Measurements from ENCODE around the gene TNKS1BP1.
A peak's percentile ranks its signal among the peaks of the same experiment; 100 is the strongest.
"Not testable (repeated sequence)": the region's sequence is repeated elsewhere in the genome, so short reads cannot be mapped to it uniquely, and the experiment has no call there.

The TNKS1BP1 gene

DNA sequence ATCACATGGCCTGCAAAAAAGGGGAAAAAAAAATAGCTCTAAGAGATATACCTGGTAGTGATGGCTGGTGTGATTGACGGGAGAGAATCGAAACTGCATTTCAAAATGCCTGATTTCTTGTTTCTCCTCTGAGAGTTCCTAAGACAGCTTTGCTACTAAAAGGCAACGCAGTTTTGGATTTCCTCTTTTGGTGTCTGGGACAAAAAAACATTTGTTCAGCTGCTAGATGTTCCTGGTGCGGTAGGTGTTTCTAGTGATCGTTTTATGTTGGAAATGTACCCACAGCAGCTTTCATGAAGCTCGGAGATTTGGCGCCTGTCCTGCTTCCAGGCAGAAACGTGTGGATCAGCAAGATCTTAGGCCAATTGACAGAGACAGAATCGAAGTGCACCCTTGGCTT is 31.5 kb upstream of the TNKS1BP1 start:
- DNase-seq (ENCODE audit: low read depth in 2 of 2, low spot score in 1 of 2), result no peak

DNA sequence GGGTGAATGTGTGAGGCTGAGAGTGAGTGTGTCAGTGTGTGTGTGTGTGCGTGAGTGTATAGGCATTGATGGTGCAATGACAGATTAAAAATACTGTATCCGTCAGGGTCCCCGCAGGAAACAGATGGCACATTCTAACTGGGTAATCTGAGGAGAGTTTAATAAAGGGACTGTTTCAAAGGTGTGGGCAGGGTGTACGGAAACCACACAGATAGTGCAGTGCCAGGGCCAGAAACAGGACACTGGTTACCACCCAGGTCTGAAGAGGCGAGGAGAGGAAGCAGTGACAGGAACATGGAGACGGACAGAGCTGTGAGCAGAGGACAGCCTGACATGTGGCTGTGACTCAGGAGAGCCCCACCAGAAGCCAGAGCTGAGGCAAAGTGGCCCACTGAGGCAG is 29.9 kb upstream of the TNKS1BP1 start:
- no peak for DNase-seq (ENCODE audit: low read depth in 2 of 2, low spot score in 1 of 2)

DNA sequence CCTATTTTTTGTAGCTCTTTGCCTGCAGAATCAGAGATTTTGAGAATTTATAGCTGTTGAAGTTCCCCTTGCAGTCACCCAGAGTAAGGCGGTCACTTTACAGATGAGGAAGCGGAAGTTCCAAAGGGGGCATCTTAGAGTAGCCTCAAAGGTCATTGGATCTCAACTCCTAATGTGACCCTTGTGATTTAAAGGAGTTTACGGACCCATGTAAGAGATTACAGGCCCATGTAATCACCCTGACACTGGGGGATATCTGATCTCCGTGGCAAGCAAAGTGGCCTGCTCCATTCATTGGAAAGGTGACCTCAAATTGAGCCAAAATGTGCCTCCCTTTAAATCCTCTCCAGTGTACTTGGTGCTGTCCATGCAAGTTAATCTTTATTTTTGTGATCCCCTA is 29.1 kb upstream of the TNKS1BP1 start:
- DNase-seq (ENCODE audit: low read depth in 2 of 2, low spot score in 1 of 2), result no peak

DNA sequence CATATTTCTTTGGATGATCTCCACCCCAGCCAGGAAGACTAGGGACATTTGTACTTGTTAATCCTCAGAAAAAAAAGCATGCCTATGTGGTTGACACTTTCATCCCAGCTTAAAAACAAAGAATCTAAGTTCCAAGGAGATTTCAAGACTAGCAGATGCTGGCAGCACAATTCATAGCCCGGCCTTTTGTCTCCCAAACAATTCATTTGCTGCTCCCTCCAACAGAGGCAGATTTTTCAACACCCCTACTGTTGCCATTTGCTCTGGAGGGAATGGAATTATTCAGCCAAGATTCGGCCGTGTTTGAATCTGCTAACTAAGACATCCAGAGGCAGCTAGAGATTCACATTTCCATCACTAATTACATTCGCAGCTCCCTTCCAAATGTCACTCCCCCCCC is 28.7 kb upstream of the TNKS1BP1 start:
- no peak for DNase-seq (ENCODE audit: low read depth in 2 of 2, low spot score in 1 of 2)

DNA sequence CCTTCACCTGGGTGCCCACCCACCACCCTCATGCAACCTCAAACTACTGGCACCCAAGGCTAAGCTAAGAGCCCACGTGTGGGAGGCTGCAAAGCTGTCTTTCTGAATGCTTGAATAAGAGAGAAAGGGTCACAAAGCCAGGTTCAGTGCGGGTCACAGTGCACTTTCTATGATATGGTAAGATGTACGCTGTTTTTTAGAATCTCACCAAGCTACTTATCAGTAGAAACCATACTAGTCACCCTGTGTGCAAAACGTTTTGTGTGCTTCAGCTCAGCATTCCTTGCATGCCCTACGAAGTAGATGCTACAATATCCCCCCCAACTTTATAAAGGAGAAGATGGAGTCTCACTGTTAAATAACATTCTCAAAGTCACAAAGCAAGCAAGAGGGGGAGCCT is 28.3 kb upstream of the TNKS1BP1 start:
- no peak for DNase-seq (ENCODE audit: low read depth in 2 of 2, low spot score in 1 of 2)

DNA sequence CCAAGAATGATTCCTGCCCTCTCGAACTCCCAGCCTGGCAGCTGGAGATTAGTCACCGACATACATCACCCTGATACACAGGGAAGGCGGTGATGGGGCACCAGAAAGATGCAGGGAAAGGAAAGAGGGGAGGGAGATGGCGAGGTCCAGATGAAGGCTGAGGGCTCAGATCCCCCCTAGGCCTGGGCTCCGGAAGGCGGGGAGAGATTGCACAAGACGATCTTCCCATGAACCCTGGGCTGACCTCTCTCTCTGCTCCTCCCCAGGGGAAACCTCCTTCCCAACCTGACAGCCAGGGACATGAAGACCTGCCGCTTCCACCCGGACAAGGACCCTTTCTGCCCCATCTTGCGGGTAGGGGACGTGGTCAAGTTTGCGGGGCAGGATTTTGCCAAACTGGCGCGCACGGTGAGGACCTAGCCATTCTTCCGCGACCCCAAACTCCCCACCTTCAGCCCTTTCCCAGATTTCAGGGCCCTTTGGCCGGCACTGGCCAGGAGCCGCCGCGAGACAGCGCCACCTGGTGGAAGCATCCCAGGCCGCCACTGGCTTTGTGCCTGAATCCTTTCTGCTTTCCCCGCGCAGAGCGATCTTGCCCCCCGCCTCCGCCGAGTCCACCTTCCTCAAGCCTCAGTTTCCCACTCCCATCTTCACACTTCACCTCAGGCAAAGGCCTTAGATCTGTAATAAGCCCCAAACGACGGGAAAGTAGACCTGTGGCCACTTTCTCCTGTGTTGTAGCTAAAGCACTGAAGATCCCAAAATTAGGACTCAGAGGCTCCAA is 24.9 kb upstream of the TNKS1BP1 start:
- DNase-seq (ENCODE audit: low read depth in 2 of 2, low spot score in 1 of 2), result peak; percentile 17 to 49

DNA sequence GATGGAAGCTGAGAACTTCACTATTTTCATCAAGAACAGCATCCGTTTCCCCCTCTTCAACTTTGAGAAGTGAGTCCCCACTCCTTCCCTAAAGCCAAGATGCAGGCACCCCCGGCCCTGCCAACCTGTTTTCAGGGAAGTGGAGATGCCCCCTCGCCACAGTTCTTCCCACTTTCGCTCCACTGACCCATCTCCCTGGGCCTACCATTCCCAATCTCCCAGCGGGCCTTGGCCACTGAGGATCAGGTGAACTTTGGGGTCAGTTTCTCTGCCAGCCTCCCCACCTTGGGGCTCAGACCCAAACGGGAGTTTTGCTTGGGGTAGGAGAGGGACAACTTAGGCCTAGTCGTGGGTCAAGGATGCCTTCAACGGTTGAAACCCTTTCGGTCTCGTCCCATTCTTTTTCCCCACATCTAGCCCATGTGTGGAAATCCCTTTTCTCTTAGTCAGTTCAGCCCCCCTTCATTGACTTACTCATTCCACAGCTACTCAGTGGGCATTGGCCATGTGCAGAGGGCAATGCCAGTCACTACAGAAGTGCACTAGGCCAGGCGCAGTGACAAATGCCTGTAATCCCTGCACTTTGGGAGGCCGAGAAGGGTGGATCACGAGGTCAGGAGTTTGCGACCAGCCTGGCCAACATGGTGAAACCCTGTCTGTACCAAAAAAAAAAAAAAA is 24.0 kb upstream of the TNKS1BP1 start:
- no peak for DNase-seq (ENCODE audit: low read depth in 2 of 2, low spot score in 1 of 2)

DNA sequence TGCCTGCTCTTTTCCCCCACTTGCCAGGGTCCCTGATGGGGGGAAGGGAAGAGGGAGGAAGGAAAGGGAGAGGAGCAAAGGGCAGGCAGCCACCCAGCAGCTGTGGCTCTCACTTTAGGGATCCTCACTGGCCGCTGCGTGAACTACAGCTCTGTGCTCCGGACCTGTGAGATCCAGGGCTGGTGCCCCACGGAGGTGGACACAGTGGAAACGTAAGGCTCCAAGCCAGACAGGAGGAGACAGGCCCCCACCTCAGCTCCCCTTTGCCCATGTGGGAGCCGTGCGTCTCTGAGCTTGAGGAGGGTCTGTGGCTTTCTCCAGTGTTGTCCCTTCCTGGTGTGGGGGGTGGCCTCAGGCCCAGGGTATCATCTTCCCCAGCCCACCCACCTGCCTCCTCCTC is 23.3 kb upstream of the TNKS1BP1 start:
- DNase-seq (ENCODE audit: low read depth in 2 of 2, low spot score in 1 of 2), result no peak

DNA sequence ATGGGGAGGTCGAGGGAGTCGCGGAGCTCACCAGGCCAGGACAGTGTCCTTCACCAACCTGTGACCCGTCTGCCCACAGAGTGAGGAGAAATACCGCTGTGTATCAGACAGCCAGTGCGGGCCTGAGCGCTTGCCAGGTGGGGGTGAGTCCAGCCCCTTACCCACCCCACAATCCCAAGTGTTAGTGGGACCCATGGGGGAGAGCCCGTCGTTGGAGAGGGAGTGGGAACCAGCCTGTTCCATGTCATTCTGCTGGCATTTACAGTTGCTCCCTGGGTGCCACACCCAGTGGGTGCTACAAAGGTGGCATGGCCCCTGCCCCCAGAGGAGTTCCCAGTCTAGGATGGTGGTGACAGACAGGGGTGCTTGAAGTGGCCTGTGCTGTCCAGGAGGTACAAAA is 22.6 kb upstream of the TNKS1BP1 start:
- no peak for DNase-seq (ENCODE audit: low read depth in 2 of 2, low spot score in 1 of 2)

DNA sequence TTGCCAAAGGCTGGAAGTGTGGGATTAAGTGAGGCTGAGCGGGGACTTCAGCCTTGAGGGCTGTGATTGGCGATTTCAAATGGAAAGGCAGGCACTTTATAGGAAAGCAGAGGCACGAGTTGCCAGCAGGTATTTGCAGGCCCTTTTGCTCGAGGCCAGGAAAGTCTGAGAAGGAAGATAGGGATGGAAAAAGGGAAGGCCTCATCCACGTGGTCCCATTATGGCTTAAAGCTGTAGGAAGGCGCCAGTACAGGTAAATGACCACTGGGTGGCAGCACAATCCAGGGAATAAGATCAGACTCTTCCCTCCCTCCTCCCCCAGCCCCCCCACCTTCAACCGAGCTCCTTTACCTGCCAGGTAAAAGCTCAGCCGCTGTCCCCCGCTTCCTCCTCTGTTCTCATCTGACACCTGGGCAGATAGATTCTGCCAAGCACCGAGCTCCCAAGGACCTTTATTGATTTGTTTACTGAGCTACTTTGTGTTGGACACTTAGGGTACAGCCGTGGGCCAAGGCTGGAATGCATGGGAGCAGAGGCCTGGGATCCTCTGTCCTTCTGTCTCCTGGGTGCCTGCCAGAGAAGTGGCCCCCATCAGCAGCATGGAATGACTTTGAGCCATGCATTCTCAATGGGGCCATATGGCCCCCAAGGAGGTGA is 20.9 kb upstream of the TNKS1BP1 start:
- DNase-seq (ENCODE audit: low read depth in 2 of 2, low spot score in 1 of 2), result peak; percentile 42 to 64

DNA sequence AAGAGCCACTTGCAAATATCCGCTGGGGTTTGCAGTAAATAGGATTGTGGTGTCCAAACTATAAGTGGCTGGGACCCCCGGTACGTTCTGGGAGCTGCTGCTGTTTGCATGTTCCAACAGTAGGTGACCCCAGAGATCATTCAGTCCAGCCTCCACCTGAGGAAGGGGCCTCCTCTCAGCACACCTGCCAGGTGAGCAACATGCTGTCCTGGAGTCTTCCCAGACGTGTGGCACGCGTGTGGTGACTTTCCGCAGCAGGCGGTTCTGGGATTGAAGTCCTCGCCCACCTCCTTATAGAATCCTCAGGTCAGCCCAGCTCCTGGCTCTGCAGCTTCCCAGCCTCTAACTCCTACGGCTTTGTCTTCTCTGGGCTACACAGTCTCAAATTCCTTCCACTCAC is 20.1 kb upstream of the TNKS1BP1 start:
- no peak for DNase-seq (ENCODE audit: low read depth in 2 of 2, low spot score in 1 of 2)

DNA sequence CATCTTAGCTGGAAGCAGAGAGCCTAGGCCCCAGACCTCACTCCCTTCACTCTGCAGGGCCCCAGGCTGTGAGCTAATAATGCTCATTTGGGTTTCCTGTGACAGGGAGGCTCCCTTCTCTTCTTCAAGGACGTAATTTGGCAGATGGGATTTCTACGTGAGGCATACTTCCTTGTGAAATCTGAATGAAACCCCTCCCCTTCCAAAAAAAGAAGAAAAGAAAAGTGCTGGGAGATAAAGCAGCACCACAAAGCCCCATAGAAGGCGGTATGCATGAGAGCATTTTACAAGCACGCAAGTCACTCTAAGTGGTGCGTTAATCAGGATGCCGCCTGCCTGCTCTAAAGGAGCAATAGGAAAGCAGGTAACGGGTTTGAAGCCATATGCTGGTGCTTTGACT is 19.1 kb upstream of the TNKS1BP1 start:
- no peak for DNase-seq (ENCODE audit: low read depth in 2 of 2, low spot score in 1 of 2)

DNA sequence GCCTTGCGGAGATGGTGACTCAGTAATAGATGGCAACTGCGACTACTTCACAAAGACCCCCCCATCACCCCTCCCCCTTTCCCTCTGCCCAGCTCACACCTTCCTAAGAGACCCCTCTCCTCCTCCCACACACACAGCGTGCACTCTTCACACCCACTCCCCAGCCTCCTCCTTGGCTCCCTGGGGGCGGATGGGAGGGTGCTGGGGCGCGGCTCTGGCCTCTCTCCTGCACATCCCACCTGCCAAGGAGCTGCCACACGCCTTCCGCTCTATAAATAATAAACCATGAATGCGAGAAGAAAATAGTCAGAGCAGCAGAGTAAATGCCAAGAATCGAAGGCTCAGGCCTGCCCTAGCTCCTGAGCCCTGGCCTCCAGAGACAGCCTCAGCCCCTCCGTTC is 17.9 kb upstream of the TNKS1BP1 start:
- DNase-seq (ENCODE audit: low read depth in 2 of 2, low spot score in 1 of 2), result no peak

DNA sequence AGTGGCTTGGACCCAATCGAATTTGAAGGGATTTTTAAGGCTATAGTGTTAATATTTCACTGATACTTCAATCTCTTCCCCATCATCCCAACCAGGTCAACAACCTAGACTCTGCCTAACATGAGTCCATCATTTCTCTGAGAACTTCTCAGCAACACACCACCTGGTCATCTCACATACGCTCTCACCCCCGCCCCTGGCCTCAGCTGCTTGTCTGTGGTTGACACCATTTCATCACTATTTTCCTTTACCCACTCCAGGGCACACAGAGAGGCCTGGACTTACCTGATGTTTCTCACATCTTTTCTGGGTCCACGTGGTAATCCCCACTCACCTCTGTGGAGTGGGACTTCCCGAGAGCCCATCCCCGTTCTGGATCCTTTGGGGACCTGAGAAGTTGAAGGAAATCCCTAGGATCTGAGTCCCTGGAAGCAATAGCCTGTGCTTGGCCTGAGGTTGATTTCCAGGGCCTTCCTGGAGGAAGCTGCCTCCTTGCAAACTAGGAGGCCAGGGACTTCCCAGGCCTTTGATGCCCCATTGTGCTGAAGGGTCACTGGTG is 16.6 kb upstream of the TNKS1BP1 start:
- no peak for DNase-seq (ENCODE audit: low read depth in 2 of 2, low spot score in 1 of 2)

DNA sequence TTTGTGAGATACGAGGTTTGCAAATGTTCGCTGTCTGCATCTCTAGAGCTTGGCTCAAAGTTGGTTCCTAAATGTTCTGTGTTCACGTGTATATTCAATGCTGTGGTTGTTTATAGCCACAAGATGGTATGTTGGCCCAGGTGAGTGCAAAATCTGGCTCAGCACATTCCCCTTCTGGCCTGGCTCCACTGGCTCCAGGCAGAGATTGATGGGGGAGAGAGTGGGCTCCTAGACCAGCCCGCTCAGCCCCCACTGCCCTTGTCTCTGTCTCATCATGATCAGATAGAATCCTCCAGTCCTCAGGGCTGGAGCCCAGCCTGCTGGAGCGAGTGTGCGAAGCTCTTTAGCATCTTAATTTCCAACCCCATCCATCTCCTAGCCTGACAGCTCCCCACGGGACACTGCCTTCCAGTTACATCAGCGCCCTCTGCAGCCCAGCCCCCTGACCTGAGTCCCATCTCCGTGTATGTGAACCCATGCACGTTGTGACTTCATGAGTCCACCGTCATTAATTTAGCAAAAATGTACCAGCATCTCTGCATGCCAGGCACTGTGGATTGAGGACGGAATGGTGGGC is 15.4 kb upstream of the TNKS1BP1 start:
- DNase-seq (ENCODE audit: low read depth in 2 of 2, low spot score in 1 of 2), result no peak

DNA sequence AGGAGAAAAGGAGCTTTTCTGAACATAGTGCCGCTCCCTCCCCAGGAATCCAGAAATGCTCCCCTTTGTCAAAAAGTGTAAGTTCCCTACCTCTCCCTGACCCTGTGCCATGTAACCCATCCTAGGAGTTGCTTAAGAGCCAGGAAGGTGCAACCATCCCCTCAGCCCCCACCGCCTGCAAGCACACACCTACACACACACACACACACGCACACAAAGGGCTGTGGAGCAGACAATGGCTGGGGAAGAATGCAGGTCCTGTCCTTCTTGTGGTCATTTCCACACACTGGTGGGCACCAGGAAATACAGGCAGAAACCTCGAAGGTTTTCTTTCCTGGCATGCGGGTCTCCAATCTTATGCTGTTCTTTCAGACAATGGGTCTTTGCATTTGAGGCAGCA is 14.6 kb upstream of the TNKS1BP1 start:
- DNase-seq (ENCODE audit: low read depth in 2 of 2, low spot score in 1 of 2), result no peak

DNA sequence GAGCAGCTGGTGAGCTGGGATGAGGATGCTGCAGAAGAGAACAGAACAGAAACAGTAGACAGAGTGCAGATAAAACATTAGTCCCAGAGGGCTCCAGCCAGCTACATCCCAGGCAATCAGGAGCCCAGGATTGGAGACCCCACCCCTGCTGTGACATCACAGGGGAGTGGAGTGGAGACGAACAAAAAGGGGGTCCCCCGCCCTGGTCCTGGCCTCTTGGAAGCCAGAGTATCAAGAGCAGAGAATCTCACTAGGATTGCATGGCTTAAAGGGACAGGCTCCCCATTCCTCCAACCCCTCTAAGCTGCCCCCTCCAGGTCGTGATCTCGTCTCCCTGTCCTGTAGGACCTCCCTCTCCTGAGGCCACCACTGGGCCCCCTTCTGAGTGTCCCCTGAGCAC is 13.4 kb upstream of the TNKS1BP1 start, which contains the start of gene P2RX3:
TSS of gene P2RX3 (plus strand) at position 211 of the 400 bp plus-strand sequence. CDS start 199 bp downstream, outside the sequence.
- DNase-seq (ENCODE audit: low read depth in 2 of 2, low spot score in 1 of 2), result no peak

DNA sequence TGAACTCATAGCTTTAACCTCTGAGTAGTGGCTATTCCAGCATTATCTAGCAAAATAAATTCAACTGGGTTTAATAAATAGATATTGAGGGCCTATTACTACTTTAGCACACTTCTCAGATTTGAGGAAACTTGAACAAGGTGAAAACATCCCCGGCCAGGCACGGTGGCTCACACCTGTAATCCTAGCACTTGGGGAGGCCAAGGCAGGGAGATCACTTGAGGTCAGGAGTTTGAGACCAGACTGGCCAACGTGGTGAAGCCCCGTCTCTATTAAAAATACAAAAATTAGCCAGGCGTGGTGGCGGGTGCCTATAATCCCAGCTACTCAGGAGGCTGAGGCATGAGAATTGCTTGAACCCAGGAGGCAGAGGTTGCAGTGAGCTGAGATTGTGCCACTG is 12.1 kb upstream of the TNKS1BP1 start:
- DNase-seq (ENCODE audit: low read depth in 2 of 2, low spot score in 1 of 2), result not testable (repeated sequence)

DNA sequence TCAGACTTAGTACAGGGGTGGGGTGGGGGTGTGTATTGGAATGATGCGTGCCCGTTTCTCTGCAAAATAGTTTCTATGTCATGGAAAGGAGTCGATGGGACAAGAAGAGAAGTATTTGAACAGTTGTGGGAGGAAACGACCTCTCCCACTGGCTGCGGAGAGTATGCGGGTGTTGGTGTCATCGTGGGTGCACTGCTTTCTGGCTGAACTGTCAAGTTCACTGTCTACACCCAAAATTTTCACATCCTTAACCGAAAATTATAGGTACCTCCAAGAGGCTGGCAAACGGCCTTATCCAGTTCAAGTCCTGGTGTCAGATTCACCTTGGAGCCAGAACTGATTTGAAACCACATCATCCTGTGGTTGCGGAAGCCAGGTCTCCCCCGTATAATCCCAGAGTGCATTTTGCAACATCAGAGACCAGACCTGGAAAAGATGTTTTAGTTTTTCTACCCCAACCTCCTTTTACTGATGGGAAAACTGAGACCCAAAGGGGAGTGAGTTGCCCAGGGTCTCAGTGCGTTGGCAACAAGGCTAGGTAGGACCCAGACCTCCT is 11.4 kb upstream of the TNKS1BP1 start:
- DNase-seq (ENCODE audit: low read depth in 2 of 2, low spot score in 1 of 2), result no peak

DNA sequence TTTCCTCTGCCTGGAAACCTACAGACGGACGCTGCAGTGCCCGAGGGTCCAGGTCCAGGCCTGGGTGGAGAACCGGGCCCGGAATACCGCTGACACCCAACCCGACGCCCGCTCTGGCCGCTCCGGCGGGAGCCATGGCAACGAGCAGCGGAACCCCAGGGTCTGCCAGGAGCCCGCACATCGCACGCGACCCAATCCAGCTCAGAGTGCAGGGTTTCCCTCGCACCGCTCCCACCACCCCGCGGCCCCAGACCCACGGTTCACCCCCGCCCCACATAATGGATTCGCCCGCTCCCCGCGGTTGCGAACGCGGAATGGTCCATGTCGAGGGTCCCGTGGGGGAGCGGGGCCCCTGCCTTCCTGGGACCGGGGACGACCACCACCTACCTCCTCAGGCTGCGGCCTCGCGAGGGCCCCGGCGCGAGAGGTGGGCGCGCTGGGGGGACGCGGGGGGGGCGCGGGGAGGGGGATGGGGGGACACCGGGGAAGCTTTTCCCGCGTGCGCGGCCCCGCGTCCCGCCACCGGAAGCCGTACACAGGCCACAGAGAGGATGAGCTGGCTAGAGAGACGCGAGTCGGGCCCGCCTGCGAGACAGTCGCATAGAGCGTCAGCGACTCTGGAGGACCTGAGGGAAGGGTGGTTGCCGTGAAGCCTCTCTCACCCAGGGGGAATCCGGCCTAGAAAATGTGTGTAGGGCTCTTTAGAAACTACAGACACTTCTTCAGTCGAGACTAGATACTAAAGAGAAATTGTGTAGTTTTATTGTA is 10.8 kb upstream of the TNKS1BP1 start, which contains the start of gene SSRP1:
TSS of gene SSRP1 (minus strand) at position 550 of the 768 bp plus-strand sequence. CDS start 771 bp downstream, outside the sequence.
- DNase-seq (ENCODE audit: low read depth in 2 of 2, low spot score in 1 of 2), result peak; percentile 69 to 78
